HCT116 (cell line): ENCODE measurements around the gene KMT2E. TPM values are rescaled to one million over a fixed set of nuclear protein-coding genes. Genes with fewer than 3 reads are reported as not detected.

Experiments used
- ATAC-seq: fragments of 200-7000 bp; cut with Tn5 transposase; 2 replicates; pipeline ENCODE4 v1.9.1; 2020; ENCODE audit warnings: mild to moderate bottlenecking, moderate library complexity
- BruUV-seq: library from RNA; stranded (reverse); fragments of 400-500 nt; replicated peaks from 2 replicates; lab custom pipeline; 2021; lab: Mats Ljungman, UMichigan
- CTCF ChIA-PET: fragments of 300-600 bp; sonication (Branson Sonifier 250); formaldehyde crosslinking; loops from one replicate; lab custom pipeline; 2021; ENCODE audit warnings: antibody characterized with exemption; lab: Charles Lee
- POLR2A ChIA-PET: fragments of 300-600, 350-600 bp; sonication (Branson Sonifier 250); formaldehyde crosslinking; loops from one replicate; lab custom pipeline; 2021; ENCODE audit warnings: antibody characterized with exemption; lab: Charles Lee
- RAD21 ChIA-PET, 2 experiments: fragments of 300-600 bp; sonication (Branson Sonifier 250); formaldehyde crosslinking; loops; one replicate each; lab custom pipeline; 2023; ENCODE audit warnings: low total read pairs in 2 of 2; ENCODE audit not compliant: uncharacterized antibody in 2 of 2, unreplicated experiment in 2 of 2, low non-redundant PET in 1 of 2; lab: Charles Lee
- DNase-seq: peaks from one replicate; pipeline ENCODE4 v3.0.0-alpha.2; 2010; ENCODE audit warnings: low read depth, low spot score
- H2AFZ ChIP-seq: fragments of 200-600 bp; shearing (Covaris generic), sonication (generic); 2 replicates; pipeline ENCODE4 v1.6.1; 2017; ENCODE audit warnings: low read depth, mixed run types, mixed read lengths, antibody characterized with exemption, low read length; ENCODE audit not compliant: poor library complexity, severe bottlenecking
- H3K27ac ChIP-seq: 2 replicates; pipeline ENCODE4 v1.5.1; 2012; ENCODE audit warnings: low read depth, low read length
- H3K27me3 ChIP-seq: fragments of 200-600 bp; sonication (generic); 2 replicates; pipeline ENCODE4 v1.6.1; 2016; ENCODE audit warnings: mixed run types, low read length, mixed read lengths; ENCODE audit not compliant: insufficient read depth
- H3K36me3 ChIP-seq, 2 experiments: fragments of 200-500 bp in 1 of 2; fragments of 200-600 bp in 1 of 2; sonication (Bioruptor generic) in 1 of 2; sonication (generic) in 1 of 2; 2 replicates each; pipeline versions ENCODE4 v1.5.1 to v1.6.1; 2014 to 2016; ENCODE audit warnings: low read length in 2 of 2, inconsistent platforms in 1 of 2, mixed read lengths in 1 of 2, mixed run types in 1 of 2; ENCODE audit not compliant: insufficient read depth in 2 of 2, control insufficient read depth in 1 of 2
- H3K4me1 ChIP-seq, 2 experiments: fragments of 200-600 bp in 1 of 2; sonication (generic) in 1 of 2; 2 replicates each; pipeline versions ENCODE4 v1.5.1 to v1.6.1; 2012 to 2017; ENCODE audit warnings: low read length in 2 of 2, inconsistent platforms in 1 of 2, mild to moderate bottlenecking in 1 of 2, mixed read lengths in 1 of 2, mixed run types in 1 of 2, moderate library complexity in 1 of 2; ENCODE audit not compliant: insufficient read depth in 2 of 2, control insufficient read depth in 1 of 2
- H3K4me2 ChIP-seq: fragments of 200-600 bp; sonication (generic); 2 replicates; pipeline ENCODE4 v1.6.1; 2017; ENCODE audit warnings: mixed run types, low read length, mixed read lengths
- H3K4me3 ChIP-seq, 2 experiments: fragments of 200-600 bp in 1 of 2; sonication (generic) in 1 of 2; replicated peaks in 1 of 2; 2 replicates each; pipeline ENCODE4 v1.5.1; 2011 to 2016; ENCODE audit warnings: low read length in 2 of 2, control low read depth in 1 of 2, low read depth in 1 of 2, mild to moderate bottlenecking in 1 of 2, mixed read lengths in 1 of 2, mixed run types in 1 of 2
- H3K79me2 ChIP-seq: fragments of 200-600 bp; sonication (generic); 2 replicates; pipeline ENCODE4 v1.6.1; 2017; ENCODE audit warnings: mild to moderate bottlenecking, mixed run types, low read length, moderate library complexity, mixed read lengths; ENCODE audit not compliant: insufficient read depth
- H3K9ac ChIP-seq: fragments of 200-600 bp; sonication (generic); 2 replicates; pipeline ENCODE4 v1.6.1; 2016; ENCODE audit warnings: low read length, mixed read lengths
- H3K9me2 ChIP-seq: fragments of 200-600 bp; sonication (generic), shearing (Covaris generic); 2 replicates; pipeline ENCODE4 v1.6.1; 2017; ENCODE audit warnings: mixed run types, mild to moderate bottlenecking, moderate library complexity; ENCODE audit not compliant: insufficient read depth
- H3K9me3 ChIP-seq, 2 experiments: fragments of 200-500 bp in 1 of 2; fragments of 200-600 bp in 1 of 2; sonication (Bioruptor generic) in 1 of 2; sonication (generic) in 1 of 2; 2 replicates each; pipeline ENCODE4 v1.6.1; 2014 to 2017; ENCODE audit warnings: low read length in 2 of 2, mixed read lengths in 2 of 2, inconsistent platforms in 1 of 2, low read depth in 1 of 2, mild to moderate bottlenecking in 1 of 2, mixed run types in 1 of 2, moderate library complexity in 1 of 2; ENCODE audit not compliant: control insufficient read depth in 1 of 2, insufficient read depth in 1 of 2
- H4K20me1 ChIP-seq: fragments of 200-600 bp; sonication (generic), shearing (Covaris generic); 2 replicates; pipeline ENCODE4 v1.6.1; 2017; ENCODE audit warnings: mixed run types, mild to moderate bottlenecking, moderate library complexity; ENCODE audit not compliant: insufficient read depth
- EZH2phosphoT487 ChIP-seq: fragments of 200-600 bp; IDR thresholded peaks from 2 replicates; pipeline ENCODE4 v1.6.1; 2018; ENCODE audit warnings: antibody characterized with exemption, borderline replicate concordance
- FOSL1 ChIP-seq: IDR thresholded peaks from 2 replicates; pipeline ENCODE4 v1.6.1; 2012; ENCODE audit warnings: low read depth
- SP1 ChIP-seq: IDR thresholded peaks from 2 replicates; pipeline ENCODE4 v1.6.1; 2012; ENCODE audit warnings: low read depth
- SRF ChIP-seq: IDR thresholded peaks from 2 replicates; pipeline ENCODE4 v1.6.1; 2012; ENCODE audit warnings: low read depth
- TCF7L2 ChIP-seq: IDR thresholded peaks from 2 replicates; pipeline ENCODE4 v1.7.0; 2011; ENCODE audit warnings: borderline replicate concordance, inconsistent platforms; ENCODE audit not compliant: insufficient read depth, insufficient read length; ENCODE audit errors: extremely low read depth
- YY1 ChIP-seq: IDR thresholded peaks from 2 replicates; pipeline ENCODE4 v1.6.1; 2011; ENCODE audit warnings: low read length, low read depth, moderate library complexity, mild to moderate bottlenecking; ENCODE audit not compliant: insufficient replicate concordance; ENCODE audit errors: extremely low read depth
- ZNF274 ChIP-seq: fragments of 200-500 bp; sonication (Bioruptor generic); IDR thresholded peaks from 2 replicates; pipeline ENCODE4 v1.6.1; 2014; ENCODE audit warnings: mild to moderate bottlenecking, low read depth, low read length, inconsistent platforms
- intact Hi-C: fragments of 100-400 bp; cut with micrococcal nuclease; formaldehyde crosslinking; loops from 2 replicates; pipeline ENCODE4 v1.10.0; 2022
- total RNA-seq: library from RNA; stranded (reverse); gene quantifications from one replicate; pipeline ENCODE4 v1.2.1, GENCODE V29; 2021; ENCODE audit not compliant: unreplicated experiment

The KMT2E gene
- total RNA-seq, 1 experiment from 2014 or later, result 39.8 TPM

DNA sequence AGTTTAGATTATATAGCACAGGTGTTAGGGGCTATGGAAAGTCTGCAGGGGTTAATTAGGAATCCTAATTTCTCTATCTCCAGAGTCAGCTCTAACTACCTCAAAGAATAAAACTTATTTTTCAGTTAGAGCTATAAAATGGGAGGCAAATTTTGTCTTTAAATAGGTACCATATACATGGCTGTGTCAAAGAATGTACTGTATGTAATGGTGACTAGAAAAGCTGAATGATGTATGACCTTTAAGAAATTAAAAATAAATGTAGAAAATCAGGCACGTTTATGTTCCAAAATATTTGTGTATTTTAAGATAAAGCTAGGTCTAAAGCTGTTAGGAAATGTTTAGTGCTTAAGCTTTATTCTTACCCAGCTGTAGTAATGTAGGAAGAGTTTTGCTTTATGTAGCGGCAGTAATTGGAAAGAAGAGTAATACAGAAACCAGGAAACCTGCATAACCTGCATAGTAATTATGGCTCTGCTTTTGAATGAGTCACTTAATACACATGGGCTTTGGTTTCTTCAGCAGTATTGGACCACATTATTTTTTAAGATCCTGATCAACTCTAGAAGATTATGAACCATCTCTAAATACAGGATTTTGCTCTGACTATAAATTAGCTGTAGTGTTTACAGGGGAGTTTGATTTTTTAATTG lies 85.0 kb downstream of the KMT2E start (continued):
- no peak for TF ChIP-seq FOSL1
- no peak for TF ChIP-seq ZNF274
- TF ChIP-seq TCF7L2, result no peak

DNA sequence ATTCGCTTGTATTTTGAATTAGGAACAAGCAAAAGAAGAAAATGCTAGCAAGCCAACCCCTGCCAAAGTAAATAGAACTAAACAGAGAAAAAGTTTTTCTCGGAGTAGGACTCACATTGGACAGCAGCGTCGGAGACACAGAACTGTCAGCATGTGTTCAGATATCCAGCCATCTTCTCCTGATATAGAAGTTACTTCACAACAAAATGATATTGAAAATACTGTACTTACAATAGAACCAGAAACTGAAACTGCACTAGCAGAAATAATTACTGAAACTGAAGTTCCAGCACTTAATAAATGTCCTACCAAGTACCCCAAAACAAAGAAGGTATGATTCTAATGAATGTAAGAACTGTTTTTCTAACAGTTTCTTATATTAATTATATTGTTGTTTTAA lies 87.9 kb downstream of the KMT2E start:
- intact Hi-C loops, result no loop called here
- ChIA-PET POLR2A (no interaction called here), CTCF (no interaction called here), RAD21 (no interaction called here)
- TF ChIP-seq ZNF274 (no peak), SRF (no peak), SP1 (no peak), EZH2phosphoT487 (no peak), FOSL1 (no peak), YY1 (no peak)
- H3K4me2 ChIP-seq, result no peak overlapping the region
- H3K9ac ChIP-seq, result no peak overlapping the region
- H3K27me3 ChIP-seq, result no peaks in the 10 kb centered on the region
- no peaks in the 10 kb centered on the region for H3K9me2 ChIP-seq
- H3K36me3 ChIP-seq, result peaks cover 15 to 32% of the 10 kb centered on the region in 2 experiments
- H3K9me3 ChIP-seq, result no peaks in the 10 kb centered on the region
- no peaks in the 10 kb centered on the region for H3K79me2 ChIP-seq
- no peaks in the 10 kb centered on the region for H3K4me1 ChIP-seq
- H3K4me3 ChIP-seq, result no peak overlapping the region
- DNase-seq (no peak), ATAC-seq (no peak)
- H4K20me1 ChIP-seq, result 0 out of 2 replicates have a peak, but pooled peaks cover 4% of the 10 kb centered on the region
- no TSS peak for BruUV-seq
- no peak overlapping the region for H2AFZ ChIP-seq
- H3K27ac ChIP-seq, result no peak overlapping the region
